Measurements from ENCODE around the gene CD59. TPM values are rescaled to one million over a fixed set of nuclear protein-coding genes. Genes with fewer than 3 reads are reported as not detected.
"Not testable (repeated sequence)": the region's sequence is repeated elsewhere in the genome, so short reads cannot be mapped to it uniquely, and the experiment has no call there.

Gene CD59
- total RNA-seq, 1 experiment from 2014 or later, result 736 TPM

- H3K27me3 ChIP-seq (ENCODE audit: control insufficient read depth, insufficient read depth, low read length); H3K4me3 ChIP-seq (ENCODE audit: low read depth in 2 of 2, low read length in 2 of 2); ATAC-seq; CTCF ChIA-PET; H3K9me3 ChIP-seq (ENCODE audit: control insufficient read depth, insufficient read depth, low read depth, low read length); in situ Hi-C loops (cut with HindIII; ENCODE audit: low pct_unique_long_range_greater_than_20kb, low sequenced_read_pairs); H3K4me1 ChIP-seq (ENCODE audit: control insufficient read depth, insufficient read depth, low read length); H3K36me3 ChIP-seq (ENCODE audit: control insufficient read depth, insufficient read depth, low read length); H3K27ac ChIP-seq (ENCODE audit: low read length); DNase-seq (ENCODE audit: low read depth, low spot score); BruUV-seq (replicated peaks); intact Hi-C loops (cut with micrococcal nuclease; ENCODE audit: unreplicated experiment): not testable (repeated sequence)
- POLR2A ChIA-PET, result interaction anchor here (0.7 kb wide), 1 partner anchor 277 kb away, joined by 3 read pairs; no protein-coding TSS in a partner anchor
Measured at GRCh38 chr11:33678616-33679015, 57.6 kb downstream of the CD59 start.

GRCh38 chr11:33674035-33674814 lies 62.0 kb downstream of the CD59 start:
- intact Hi-C loops (cut with micrococcal nuclease; ENCODE audit: unreplicated experiment), result no loop called here
- TF ChIP-seq, protein P1, sequence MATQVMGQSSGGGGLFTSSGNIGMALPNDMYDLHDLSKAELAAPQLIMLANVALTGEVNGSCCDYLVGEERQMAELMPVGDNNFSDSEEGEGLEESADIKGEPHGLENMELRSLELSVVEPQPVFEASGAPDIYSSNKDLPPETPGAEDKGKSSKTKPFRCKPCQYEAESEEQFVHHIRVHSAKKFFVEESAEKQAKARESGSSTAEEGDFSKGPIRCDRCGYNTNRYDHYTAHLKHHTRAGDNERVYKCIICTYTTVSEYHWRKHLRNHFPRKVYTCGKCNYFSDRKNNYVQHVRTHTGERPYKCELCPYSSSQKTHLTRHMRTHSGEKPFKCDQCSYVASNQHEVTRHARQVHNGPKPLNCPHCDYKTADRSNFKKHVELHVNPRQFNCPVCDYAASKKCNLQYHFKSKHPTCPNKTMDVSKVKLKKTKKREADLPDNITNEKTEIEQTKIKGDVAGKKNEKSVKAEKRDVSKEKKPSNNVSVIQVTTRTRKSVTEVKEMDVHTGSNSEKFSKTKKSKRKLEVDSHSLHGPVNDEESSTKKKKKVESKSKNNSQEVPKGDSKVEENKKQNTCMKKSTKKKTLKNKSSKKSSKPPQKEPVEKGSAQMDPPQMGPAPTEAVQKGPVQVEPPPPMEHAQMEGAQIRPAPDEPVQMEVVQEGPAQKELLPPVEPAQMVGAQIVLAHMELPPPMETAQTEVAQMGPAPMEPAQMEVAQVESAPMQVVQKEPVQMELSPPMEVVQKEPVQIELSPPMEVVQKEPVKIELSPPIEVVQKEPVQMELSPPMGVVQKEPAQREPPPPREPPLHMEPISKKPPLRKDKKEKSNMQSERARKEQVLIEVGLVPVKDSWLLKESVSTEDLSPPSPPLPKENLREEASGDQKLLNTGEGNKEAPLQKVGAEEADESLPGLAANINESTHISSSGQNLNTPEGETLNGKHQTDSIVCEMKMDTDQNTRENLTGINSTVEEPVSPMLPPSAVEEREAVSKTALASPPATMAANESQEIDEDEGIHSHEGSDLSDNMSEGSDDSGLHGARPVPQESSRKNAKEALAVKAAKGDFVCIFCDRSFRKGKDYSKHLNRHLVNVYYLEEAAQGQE (IDR thresholded peaks at IDR 0.05; ENCODE audit: insufficient read depth in 1 of 2, low read depth in 2 of 2, low read length in 1 of 2), result no peak
- no peak for TF ChIP-seq SIN3A (IDR thresholded peaks at IDR 0.05; ENCODE audit: borderline replicate concordance, insufficient read depth, low read depth, low read length)
- TF ChIP-seq, protein P2, sequence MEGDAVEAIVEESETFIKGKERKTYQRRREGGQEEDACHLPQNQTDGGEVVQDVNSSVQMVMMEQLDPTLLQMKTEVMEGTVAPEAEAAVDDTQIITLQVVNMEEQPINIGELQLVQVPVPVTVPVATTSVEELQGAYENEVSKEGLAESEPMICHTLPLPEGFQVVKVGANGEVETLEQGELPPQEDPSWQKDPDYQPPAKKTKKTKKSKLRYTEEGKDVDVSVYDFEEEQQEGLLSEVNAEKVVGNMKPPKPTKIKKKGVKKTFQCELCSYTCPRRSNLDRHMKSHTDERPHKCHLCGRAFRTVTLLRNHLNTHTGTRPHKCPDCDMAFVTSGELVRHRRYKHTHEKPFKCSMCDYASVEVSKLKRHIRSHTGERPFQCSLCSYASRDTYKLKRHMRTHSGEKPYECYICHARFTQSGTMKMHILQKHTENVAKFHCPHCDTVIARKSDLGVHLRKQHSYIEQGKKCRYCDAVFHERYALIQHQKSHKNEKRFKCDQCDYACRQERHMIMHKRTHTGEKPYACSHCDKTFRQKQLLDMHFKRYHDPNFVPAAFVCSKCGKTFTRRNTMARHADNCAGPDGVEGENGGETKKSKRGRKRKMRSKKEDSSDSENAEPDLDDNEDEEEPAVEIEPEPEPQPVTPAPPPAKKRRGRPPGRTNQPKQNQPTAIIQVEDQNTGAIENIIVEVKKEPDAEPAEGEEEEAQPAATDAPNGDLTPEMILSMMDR (IDR thresholded peaks at IDR 0.05), result no peak
- no peak for TF ChIP-seq TCF7L2 (IDR thresholded peaks at IDR 0.05; ENCODE audit: low read depth, low read length)
- TF ChIP-seq POLR2AphosphoS5 (IDR thresholded peaks at IDR 0.05; ENCODE audit: low read depth, low read length), result no peak
- ChIA-PET CTCF (no interaction called here), POLR2A (no interaction called here)
- Histone ChIP-seq H3K27ac (ENCODE audit: low read length) (no peak overlapping the region), H3K9me3 (ENCODE audit: control insufficient read depth, insufficient read depth, low read depth, low read length) (peaks cover 3% of the 10 kb centered on the region; the same call in 1 of the 2 replicates), H3K4me1 (ENCODE audit: control insufficient read depth, insufficient read depth, low read length) (no peaks in the 10 kb centered on the region), H3K36me3 (ENCODE audit: control insufficient read depth, insufficient read depth, low read length) (no peaks in the 10 kb centered on the region), H3K27me3 (ENCODE audit: control insufficient read depth, insufficient read depth, low read length) (no peaks in the 10 kb centered on the region), H3K4me3 (ENCODE audit: low read depth in 2 of 2, low read length in 2 of 2) (no peak overlapping the region)
- ATAC-seq, result no peak
- no TSS peak for BruUV-seq (replicated peaks)
- in situ Hi-C loops (cut with HindIII; ENCODE audit: low pct_unique_long_range_greater_than_20kb, low sequenced_read_pairs), result no loop called here
- DNase-seq (ENCODE audit: low read depth, low spot score), result no peak

GRCh38 chr11:33672273-33672672 lies 64.0 kb downstream of the CD59 start:
- BruUV-seq (replicated peaks), result no TSS peak
- intact Hi-C loops (cut with micrococcal nuclease; ENCODE audit: unreplicated experiment) (no loop called here), in situ Hi-C loops (cut with HindIII; ENCODE audit: low pct_unique_long_range_greater_than_20kb, low sequenced_read_pairs) (no loop called here)
- H3K36me3 ChIP-seq (ENCODE audit: control insufficient read depth, insufficient read depth, low read length), result no peaks in the 10 kb centered on the region
- H3K27me3 ChIP-seq (ENCODE audit: control insufficient read depth, insufficient read depth, low read length), result no peaks in the 10 kb centered on the region
- no peak overlapping the region for H3K4me3 ChIP-seq (ENCODE audit: low read depth in 2 of 2, low read length in 2 of 2)
- H3K4me1 ChIP-seq (ENCODE audit: control insufficient read depth, insufficient read depth, low read length), result no peaks in the 10 kb centered on the region
- CTCF ChIA-PET, result no interaction called here
- no peak overlapping the region for H3K27ac ChIP-seq (ENCODE audit: low read length)
- POLR2A ChIA-PET, result no interaction called here
- TF ChIP-seq SIN3A (IDR thresholded peaks at IDR 0.05; ENCODE audit: borderline replicate concordance, insufficient read depth, low read depth, low read length) (no peak), TCF7L2 (IDR thresholded peaks at IDR 0.05; ENCODE audit: low read depth, low read length) (no peak), POLR2AphosphoS5 (IDR thresholded peaks at IDR 0.05; ENCODE audit: low read depth, low read length) (no peak)
- TF ChIP-seq, protein P2 (IDR thresholded peaks at IDR 0.05), result no peak
- TF ChIP-seq, protein P1 (IDR thresholded peaks at IDR 0.05; ENCODE audit: insufficient read depth in 1 of 2, low read depth in 2 of 2, low read length in 1 of 2), result no peak
- ATAC-seq, result no peak
- DNase-seq (ENCODE audit: low read depth, low spot score), result no peak
- no peaks in the 10 kb centered on the region for H3K9me3 ChIP-seq (ENCODE audit: control insufficient read depth, insufficient read depth, low read depth, low read length)
